Measurements from ENCODE around the gene KCNQ5.

- TF ChIP-seq EZH2 (IDR thresholded peaks at IDR 0.05), result no peak
- no peak for TF ChIP-seq POLR2AphosphoS5 (IDR thresholded peaks at IDR 0.05; ENCODE audit: borderline replicate concordance, low read depth, low read length)
Measured at GRCh38 chr6:73043446-73043845, 421.6 kb downstream of the KCNQ5 start.
